OCI-LY7 (cell line): ENCODE results near the gene CA9. TPM values are rescaled to one million over a fixed set of nuclear protein-coding genes. Genes with fewer than 3 reads are reported as not detected.

Source experiments
- BruUV-seq: library from RNA; stranded (reverse); fragments of 400-500 nt; replicated peaks from 2 replicates; lab custom pipeline; 2021; lab: Mats Ljungman, UMichigan
- CTCF ChIA-PET: fragments of 300-600 bp; sonication (Branson Sonifier 250); formaldehyde crosslinking; loops from one replicate; lab custom pipeline; 2022; ENCODE audit warnings: antibody characterized with exemption; ENCODE audit not compliant: unreplicated experiment; lab: Charles Lee
- POLR2A ChIA-PET: fragments of 300-600 bp; sonication (Branson Sonifier 250); formaldehyde crosslinking; loops from one replicate; lab custom pipeline; 2022; ENCODE audit warnings: antibody characterized with exemption; lab: Charles Lee
- DNase-seq: peaks from one replicate; pipeline ENCODE4 v3.0.0-alpha.2; 2015; ENCODE audit warnings: low spot score
- H2AFZ ChIP-seq: fragments of 200-600 bp; sonication (generic), shearing (Covaris generic); 2 replicates; pipeline ENCODE4 v1.6.1; 2014; ENCODE audit warnings: mild to moderate bottlenecking, antibody characterized with exemption, low read length, moderate library complexity
- H3K27ac ChIP-seq: fragments of 200-600 bp; sonication (generic); 2 replicates; pipeline ENCODE4 v1.5.1; 2014; ENCODE audit warnings: mixed run types, low read depth, mild to moderate bottlenecking, moderate library complexity, low read length, inconsistent platforms; ENCODE audit not compliant: poor library complexity, severe bottlenecking
- H3K36me3 ChIP-seq: fragments of 200-600 bp; sonication (generic); 2 replicates; pipeline ENCODE4 v1.6.1; 2014; ENCODE audit warnings: mild to moderate bottlenecking, antibody characterized with exemption, low read length, moderate library complexity, mixed read lengths; ENCODE audit not compliant: insufficient read depth
- H3K4me1 ChIP-seq: fragments of 200-600 bp; sonication (generic); 2 replicates; pipeline ENCODE4 v1.5.1; 2014; ENCODE audit warnings: mild to moderate bottlenecking, low read length; ENCODE audit not compliant: insufficient read depth, poor library complexity, severe bottlenecking
- H3K4me2 ChIP-seq: fragments of 200-600 bp; sonication (generic); 2 replicates; pipeline ENCODE4 v1.6.1; 2014; ENCODE audit warnings: mild to moderate bottlenecking, low read length
- H3K4me3 ChIP-seq: fragments of 200-600 bp; sonication (generic); 2 replicates; pipeline ENCODE4 v1.5.1; 2014; ENCODE audit warnings: mild to moderate bottlenecking, low read depth, low read length; ENCODE audit not compliant: poor library complexity, severe bottlenecking
- H3K79me2 ChIP-seq: fragments of 200-600 bp; sonication (generic); 2 replicates; pipeline ENCODE4 v1.6.1; 2016; ENCODE audit warnings: low read depth, mild to moderate bottlenecking, low read length, moderate library complexity, mixed read lengths; ENCODE audit not compliant: insufficient read depth
- H3K9me2 ChIP-seq: fragments of 200-600 bp; sonication (generic); 2 replicates; pipeline ENCODE4 v1.6.1; 2016; ENCODE audit warnings: mild to moderate bottlenecking, low read length, mixed read lengths; ENCODE audit not compliant: insufficient read depth
- H3K9me3 ChIP-seq: fragments of 200-600 bp; sonication (generic); 2 replicates; pipeline ENCODE4 v1.6.1; 2014; ENCODE audit warnings: mild to moderate bottlenecking, mixed run types, low read length, mixed read lengths
- H4K20me1 ChIP-seq: fragments of 200-600 bp; sonication (generic); 2 replicates; pipeline ENCODE4 v1.6.1; 2014; ENCODE audit warnings: mild to moderate bottlenecking, antibody characterized with exemption, low read length, moderate library complexity, mixed read lengths; ENCODE audit not compliant: insufficient read depth
- EZH2phosphoT487 ChIP-seq: fragments of 200-600 bp; sonication (generic); IDR thresholded peaks from 2 replicates; pipeline ENCODE4 v1.6.1; 2018; ENCODE audit warnings: low read depth, borderline replicate concordance, mild to moderate bottlenecking, mixed run types, antibody characterized with exemption, low read length, moderate library complexity, mixed read lengths
- intact Hi-C: fragments of 100-400 bp; cut with micrococcal nuclease; formaldehyde crosslinking; loops from one replicate; pipeline ENCODE4 v1.10.0; 2022; ENCODE audit not compliant: unreplicated experiment
- total RNA-seq, 2 experiments: library from RNA; depleted of rRNA in 1 of 2; stranded (reverse); fragments of >200 nt in 1 of 2; shearing (Covaris generic) in 1 of 2; gene quantifications; 2 replicates each; pipeline ENCODE4 v1.2.3, GENCODE V29; 2014 to 2022
- TF ChIP-seq, protein P1 (sequence below): fragments of 200-600 bp; sonication (generic); conservative IDR thresholded peaks from 2 replicates; pipeline ENCODE4 v1.5.1; 2014; ENCODE audit warnings: mild to moderate bottlenecking, antibody characterized with exemption, low read length, moderate library complexity, mixed read lengths

The CA9 gene
- total RNA-seq, 2 experiments from 2014 or later: 0.16 TPM; not detected in 1

DNA sequence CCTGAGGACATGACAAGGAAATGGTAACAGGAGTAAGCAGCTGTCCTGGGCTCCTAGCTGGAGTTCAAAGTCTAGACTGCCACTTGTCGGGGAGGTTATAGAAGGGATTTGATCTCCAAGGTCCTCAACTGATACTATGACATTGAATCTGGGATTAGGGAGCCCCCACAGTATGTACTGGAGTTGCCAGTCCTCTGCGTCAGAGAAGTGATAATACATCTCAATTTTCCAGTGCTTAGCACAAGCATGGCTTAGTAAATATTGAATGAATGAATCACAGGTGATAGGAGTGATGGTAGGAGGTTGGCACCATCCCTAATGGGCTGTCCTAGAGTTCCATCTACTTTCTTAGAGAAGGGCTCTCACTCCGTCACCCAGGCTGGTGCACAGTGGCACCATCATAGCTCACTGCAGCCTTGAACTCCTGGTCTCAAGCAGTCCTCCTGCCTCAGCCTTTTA, 22.2 kb downstream of the CA9 start:
- no TSS peak for BruUV-seq
- no peak overlapping the region for H3K27ac ChIP-seq
- no peaks in the 10 kb centered on the region for H3K9me3 ChIP-seq
- DNase-seq: no peak
- no peak overlapping the region for H3K4me3 ChIP-seq
- no peaks in the 10 kb centered on the region for H3K79me2 ChIP-seq
- no peak overlapping the region for H2AFZ ChIP-seq
- CTCF ChIA-PET: interaction anchor here (0.5 to 2.1 kb wide), 13 partner anchors 8 to 184 kb away, joined by 3 to 10 read pairs (median 4); partner anchors contain the start of genes ARHGEF39, RGP1 and SIT1
- H4K20me1 ChIP-seq: no peaks in the 10 kb centered on the region
- TF ChIP-seq, protein P1, sequence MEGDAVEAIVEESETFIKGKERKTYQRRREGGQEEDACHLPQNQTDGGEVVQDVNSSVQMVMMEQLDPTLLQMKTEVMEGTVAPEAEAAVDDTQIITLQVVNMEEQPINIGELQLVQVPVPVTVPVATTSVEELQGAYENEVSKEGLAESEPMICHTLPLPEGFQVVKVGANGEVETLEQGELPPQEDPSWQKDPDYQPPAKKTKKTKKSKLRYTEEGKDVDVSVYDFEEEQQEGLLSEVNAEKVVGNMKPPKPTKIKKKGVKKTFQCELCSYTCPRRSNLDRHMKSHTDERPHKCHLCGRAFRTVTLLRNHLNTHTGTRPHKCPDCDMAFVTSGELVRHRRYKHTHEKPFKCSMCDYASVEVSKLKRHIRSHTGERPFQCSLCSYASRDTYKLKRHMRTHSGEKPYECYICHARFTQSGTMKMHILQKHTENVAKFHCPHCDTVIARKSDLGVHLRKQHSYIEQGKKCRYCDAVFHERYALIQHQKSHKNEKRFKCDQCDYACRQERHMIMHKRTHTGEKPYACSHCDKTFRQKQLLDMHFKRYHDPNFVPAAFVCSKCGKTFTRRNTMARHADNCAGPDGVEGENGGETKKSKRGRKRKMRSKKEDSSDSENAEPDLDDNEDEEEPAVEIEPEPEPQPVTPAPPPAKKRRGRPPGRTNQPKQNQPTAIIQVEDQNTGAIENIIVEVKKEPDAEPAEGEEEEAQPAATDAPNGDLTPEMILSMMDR: no peak
- TF ChIP-seq EZH2phosphoT487: no peak
- peaks cover 3% of the 10 kb centered on the region for H3K4me1 ChIP-seq
- H3K4me2 ChIP-seq: no peak overlapping the region
- intact Hi-C loops: loop anchor here (2.0 kb wide), 1 partner anchor 37 kb away; the partner anchor contains the start of genes CCDC107 and RMRP
- POLR2A ChIA-PET: interaction anchor here (1.0 to 1.7 kb wide), 5 partner anchors 13 to 79 kb away, joined by 4 to 5 read pairs (median 4); partner anchors contain the start of gene ARHGEF39
- H3K36me3 ChIP-seq: peaks cover 56% of the 10 kb centered on the region
- no peaks in the 10 kb centered on the region for H3K9me2 ChIP-seq

DNA sequence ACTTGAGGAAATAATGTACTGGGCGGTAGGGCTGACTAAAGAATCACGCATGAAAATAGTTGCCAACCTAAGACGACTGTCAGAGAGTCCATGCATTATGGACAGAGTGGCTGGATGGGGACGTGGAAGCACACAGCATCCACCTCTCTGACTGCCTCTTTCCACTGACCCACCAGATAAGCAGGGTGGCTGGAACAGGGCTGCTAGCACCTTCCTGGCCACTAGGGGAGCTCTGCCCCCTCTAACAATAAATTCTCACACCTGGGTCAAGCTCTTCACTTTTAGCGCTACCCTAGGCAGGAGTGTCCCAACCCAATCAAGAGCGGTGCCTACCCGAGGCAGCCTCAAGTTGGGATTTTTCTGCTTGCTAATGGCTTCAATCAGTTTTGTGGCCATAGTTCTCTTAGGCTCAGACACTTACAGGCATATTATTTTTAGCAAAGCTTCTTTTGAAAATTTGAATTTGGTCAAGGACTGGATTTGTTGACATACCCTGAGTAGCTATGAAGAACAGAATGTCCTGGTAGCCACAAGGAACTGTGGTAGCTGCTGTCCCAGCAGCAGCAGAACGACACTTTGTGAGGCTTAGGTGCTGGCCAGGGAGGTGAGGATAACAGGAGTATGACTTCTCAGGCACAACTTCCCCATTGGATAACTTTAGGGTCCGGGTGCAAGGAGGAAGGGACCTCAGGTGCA, 22.9 kb downstream of the CA9 start:
- no peak overlapping the region for H2AFZ ChIP-seq
- peak; percentile 77 for DNase-seq
- POLR2A ChIA-PET: interaction anchor here (0.8 to 1.7 kb wide), 6 partner anchors 13 to 79 kb away, joined by 3 to 5 read pairs (median 4); partner anchors contain the start of genes ARHGEF39, CCDC107 and RMRP

More for the DNA sequence above, 22.9 kb downstream of the CA9 start:
- H3K36me3 ChIP-seq: peaks cover 63% of the 10 kb centered on the region
- CTCF ChIA-PET: interaction anchor here (0.5 to 2.1 kb wide), 15 partner anchors 8 to 184 kb away, joined by 3 to 10 read pairs (median 4); partner anchors contain the start of genes ARHGEF39, RGP1 and SIT1
- H3K9me2 ChIP-seq: no peaks in the 10 kb centered on the region
- no peaks in the 10 kb centered on the region for H4K20me1 ChIP-seq
- intact Hi-C loops: loop anchor here (2.0 kb wide), 1 partner anchor 38 kb away; the partner anchor contains the start of genes CCDC107 and RMRP
- no peak overlapping the region for H3K4me3 ChIP-seq
- BruUV-seq: no TSS peak
- H3K27ac ChIP-seq: no peak overlapping the region
- H3K79me2 ChIP-seq: no peaks in the 10 kb centered on the region
- TF ChIP-seq, protein P1: peak; percentile 97
- no peak for TF ChIP-seq EZH2phosphoT487
- H3K4me1 ChIP-seq: no peaks in the 10 kb centered on the region
- H3K4me2 ChIP-seq: no peak overlapping the region
- H3K9me3 ChIP-seq: no peaks in the 10 kb centered on the region
